ENCODE results near the gene HABP2.

- no peak for TF ChIP-seq CTCF (IDR thresholded peaks at IDR 0.05)
- TF ChIP-seq POLR2AphosphoS5 (IDR thresholded peaks at IDR 0.05): no peak
Observed at GRCh38 chr10:113534423-113534822, 18.4 kb upstream of the HABP2 start.

All from suprapubic skin (tissue), 3 donors.